Esophagus squamous epithelium (tissue), 4 donors: ENCODE data around the gene MYL6.

ENCODE experiments used
- POLR2A ChIP-seq, 4 donors: fragments of 450-650 bp; IDR thresholded peaks; one replicate each; pipeline ENCODE4 v1.6.1; 2017; ENCODE audit warnings: antibody characterized with exemption in 4 of 4, mild to moderate bottlenecking in 4 of 4, moderate library complexity in 3 of 4
- TF ChIP-seq, protein P1 (sequence below), 6 experiments: fragments of 450-650 bp in 4 of 6; fragments of 200-600 bp in 2 of 6; sonication (generic) in 2 of 6; IDR thresholded peaks; one replicate each; pipeline ENCODE4 v1.5.1; 2016 to 2019; ENCODE audit warnings: antibody characterized with exemption in 6 of 6, mild to moderate bottlenecking in 4 of 6, moderate library complexity in 4 of 6

DNA sequence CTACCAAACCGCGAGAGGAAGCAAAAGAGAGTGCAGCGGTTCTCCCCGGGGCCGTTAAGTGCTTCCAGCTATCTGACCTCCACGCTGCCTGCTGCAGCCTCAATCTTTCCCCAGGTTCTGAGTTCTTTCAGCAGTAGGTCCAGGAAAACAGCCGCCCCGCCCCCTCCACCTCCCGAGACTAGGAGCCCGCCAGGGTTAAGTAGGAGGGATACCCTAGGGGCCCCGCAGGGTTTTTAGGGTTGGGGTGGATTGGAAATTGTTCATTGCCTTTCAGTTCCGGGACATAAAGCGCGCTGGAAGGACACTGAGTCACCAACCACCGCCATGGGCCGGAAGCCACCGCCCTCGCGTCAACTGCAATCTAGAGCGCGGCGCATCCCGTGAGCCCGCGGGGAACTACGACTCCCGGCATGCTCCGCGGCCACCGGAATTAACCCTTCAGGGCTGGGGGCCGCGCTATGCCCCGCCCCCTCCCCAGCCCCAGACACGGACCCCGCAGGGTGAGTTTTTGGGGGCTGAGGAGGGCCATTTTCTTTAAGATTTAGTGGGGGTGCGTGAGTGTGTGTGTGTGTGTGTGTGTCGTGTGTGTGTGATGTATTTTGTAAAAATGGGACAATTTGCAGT lies 5.9 kb upstream of the MYL6 start, which contains the start of gene MYL6B:
- TF ChIP-seq, protein P1, sequence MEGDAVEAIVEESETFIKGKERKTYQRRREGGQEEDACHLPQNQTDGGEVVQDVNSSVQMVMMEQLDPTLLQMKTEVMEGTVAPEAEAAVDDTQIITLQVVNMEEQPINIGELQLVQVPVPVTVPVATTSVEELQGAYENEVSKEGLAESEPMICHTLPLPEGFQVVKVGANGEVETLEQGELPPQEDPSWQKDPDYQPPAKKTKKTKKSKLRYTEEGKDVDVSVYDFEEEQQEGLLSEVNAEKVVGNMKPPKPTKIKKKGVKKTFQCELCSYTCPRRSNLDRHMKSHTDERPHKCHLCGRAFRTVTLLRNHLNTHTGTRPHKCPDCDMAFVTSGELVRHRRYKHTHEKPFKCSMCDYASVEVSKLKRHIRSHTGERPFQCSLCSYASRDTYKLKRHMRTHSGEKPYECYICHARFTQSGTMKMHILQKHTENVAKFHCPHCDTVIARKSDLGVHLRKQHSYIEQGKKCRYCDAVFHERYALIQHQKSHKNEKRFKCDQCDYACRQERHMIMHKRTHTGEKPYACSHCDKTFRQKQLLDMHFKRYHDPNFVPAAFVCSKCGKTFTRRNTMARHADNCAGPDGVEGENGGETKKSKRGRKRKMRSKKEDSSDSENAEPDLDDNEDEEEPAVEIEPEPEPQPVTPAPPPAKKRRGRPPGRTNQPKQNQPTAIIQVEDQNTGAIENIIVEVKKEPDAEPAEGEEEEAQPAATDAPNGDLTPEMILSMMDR (IDR thresholded peaks at IDR 0.05) = peak in 2 of 6 experiments; percentile 1 to 32
- TF ChIP-seq POLR2A (IDR thresholded peaks at IDR 0.05) = peak in 2 of 4 donors; percentile 65 to 67
